Nephron (organoid): Measurements from ENCODE around the gene RGS11.
"Not testable (repeated sequence)": the region's sequence is repeated elsewhere in the genome, so short reads cannot be mapped to it uniquely, and the experiment has no call there.

Source experiments
- H3K27ac Mint-ChIP-seq, 3 experiments: 2 replicates each; pipeline ENCODE4 v1.8.0; 2020; ENCODE audit warnings: mixed read lengths in 3 of 3, mild to moderate bottlenecking in 2 of 3, moderate library complexity in 1 of 3
- H3K27me3 Mint-ChIP-seq: 2 replicates; pipeline ENCODE4 v1.8.0; 2021; ENCODE audit warnings: low read depth, mild to moderate bottlenecking, moderate library complexity, mixed read lengths
- H3K36me3 Mint-ChIP-seq: 2 replicates; pipeline ENCODE4 v1.8.0; 2020; ENCODE audit warnings: low read depth, mixed read lengths
- H3K4me1 Mint-ChIP-seq: 2 replicates; pipeline ENCODE4 v1.8.0; 2020; ENCODE audit warnings: mixed read lengths
- H3K4me3 Mint-ChIP-seq, 3 experiments: 2 replicates each; pipeline ENCODE4 v1.8.0; 2020; ENCODE audit warnings: mild to moderate bottlenecking in 3 of 3, mixed read lengths in 3 of 3, moderate library complexity in 2 of 3
- H3K9me3 Mint-ChIP-seq: 2 replicates; pipeline ENCODE4 v1.8.0; 2020; ENCODE audit warnings: mixed read lengths
- CTCF ChIP-seq, 3 experiments: fragments of 200-600 bp; sonication (generic); IDR thresholded peaks; one replicate each; pipeline ENCODE4 v1.5.0; 2021; ENCODE audit warnings: antibody characterized with exemption in 3 of 3; ENCODE audit not compliant: unreplicated experiment in 3 of 3

Gene RGS11

GRCh38 chr16:259814-260253 is 15.9 kb downstream of the RGS11 start:
- H3K36me3 Mint-ChIP-seq: peaks cover 51% of the 10 kb centered on the region
- no peaks in the 10 kb centered on the region for H3K4me1 Mint-ChIP-seq
- H3K27me3 Mint-ChIP-seq: no peaks in the 10 kb centered on the region
- no peak for TF ChIP-seq CTCF (IDR thresholded peaks at IDR 0.05; ENCODE audit: unreplicated experiment in 3 of 3)
- H3K4me3 Mint-ChIP-seq: no peak overlapping the region
- H3K9me3 Mint-ChIP-seq: peaks cover 4% of the 10 kb centered on the region
- H3K27ac Mint-ChIP-seq: no peak overlapping the region

- no peak for TF ChIP-seq CTCF (IDR thresholded peaks at IDR 0.05; ENCODE audit: unreplicated experiment in 3 of 3)
- no peak overlapping the region for H3K4me3 Mint-ChIP-seq
- no peak overlapping the region for H3K27ac Mint-ChIP-seq
- no peaks in the 10 kb centered on the region for H3K4me1 Mint-ChIP-seq
- peaks cover 57% of the 10 kb centered on the region for H3K36me3 Mint-ChIP-seq
- no peaks in the 10 kb centered on the region for H3K27me3 Mint-ChIP-seq
- peaks cover 4% of the 10 kb centered on the region for H3K9me3 Mint-ChIP-seq
Measured at GRCh38 chr16:259226-259625, 16.5 kb downstream of the RGS11 start.

DNA sequence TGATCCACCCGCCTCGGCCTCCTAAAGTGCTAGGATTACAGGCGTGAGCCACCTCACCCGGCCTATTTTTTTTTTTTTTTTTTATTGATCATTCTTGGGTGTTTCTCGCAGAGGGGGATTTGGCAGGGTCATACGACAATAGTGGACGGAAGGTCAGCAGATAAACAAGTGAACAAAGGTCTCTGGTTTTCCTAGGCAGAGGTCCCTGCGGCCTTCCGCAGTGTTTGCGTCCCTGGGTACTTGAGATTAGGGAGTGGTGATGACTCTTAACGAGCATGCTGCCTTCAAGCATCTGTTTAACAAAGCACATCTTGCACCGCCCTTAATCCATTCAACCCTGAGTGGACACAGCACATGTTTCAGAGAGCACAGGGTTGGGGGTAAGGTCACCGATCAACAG is 17.7 kb downstream of the RGS11 start:
- not testable (repeated sequence) for H3K27me3 Mint-ChIP-seq, H3K4me1 Mint-ChIP-seq, H3K27ac Mint-ChIP-seq, H3K4me3 Mint-ChIP-seq, H3K9me3 Mint-ChIP-seq
- H3K36me3 Mint-ChIP-seq: peaks cover 62% of the 10 kb centered on the region

- Mint-ChIP-seq H3K9me3 (peaks cover 4% of the 10 kb centered on the region), H3K36me3 (peaks cover 61% of the 10 kb centered on the region), H3K27ac (no peak overlapping the region), H3K4me3 (no peak overlapping the region), H3K27me3 (no peaks in the 10 kb centered on the region), H3K4me1 (peaks cover 14% of the 10 kb centered on the region)
- no peak for TF ChIP-seq CTCF (IDR thresholded peaks at IDR 0.05; ENCODE audit: unreplicated experiment in 3 of 3)
Measured at GRCh38 chr16:255183-255582, 20.6 kb downstream of the RGS11 start.

GRCh38 chr16:254461-254860 is 21.3 kb downstream of the RGS11 start:
- H3K4me1 Mint-ChIP-seq: peaks cover 15% of the 10 kb centered on the region
- H3K27me3 Mint-ChIP-seq: no peaks in the 10 kb centered on the region
- peaks cover 62% of the 10 kb centered on the region for H3K36me3 Mint-ChIP-seq
- peaks cover 4% of the 10 kb centered on the region for H3K9me3 Mint-ChIP-seq
- H3K27ac Mint-ChIP-seq: no peak overlapping the region
- no peak for TF ChIP-seq CTCF (IDR thresholded peaks at IDR 0.05; ENCODE audit: unreplicated experiment in 3 of 3)
- no peak overlapping the region for H3K4me3 Mint-ChIP-seq

- H3K9me3 Mint-ChIP-seq: peaks cover 4% of the 10 kb centered on the region
- H3K27me3 Mint-ChIP-seq: no peaks in the 10 kb centered on the region
- TF ChIP-seq CTCF (IDR thresholded peaks at IDR 0.05; ENCODE audit: unreplicated experiment in 3 of 3): no peak
- H3K4me1 Mint-ChIP-seq: peaks cover 15% of the 10 kb centered on the region
- H3K27ac Mint-ChIP-seq: no peak overlapping the region
- H3K36me3 Mint-ChIP-seq: peaks cover 56% of the 10 kb centered on the region
- H3K4me3 Mint-ChIP-seq: no peak overlapping the region
Measured at GRCh38 chr16:253833-254232, 21.9 kb downstream of the RGS11 start.
